HepG2 (cell line): ENCODE data around the gene IGF2. TPM values are rescaled to one million over a fixed set of nuclear protein-coding genes. Genes with fewer than 3 reads are reported as not detected.

Source experiments
- ARNT ChIP-seq: fragments of 450-650 bp; IDR thresholded peaks from 2 replicates; pipeline ENCODE4 v1.6.1; 2017
- GABPB1 ChIP-seq: IDR thresholded peaks from 2 replicates; pipeline ENCODE4 v1.6.1; 2016; ENCODE audit warnings: mild to moderate bottlenecking, missing genetic modification reagents, moderate library complexity, missing compliant biosample characterization
- IKZF4 ChIP-seq: sonication (generic); formaldehyde crosslinking; IDR thresholded peaks from 2 replicates; pipeline ENCODE4 v1.5.1; 2020; ENCODE audit warnings: borderline replicate concordance, mild to moderate bottlenecking, low read depth, missing genetic modification reagents; ENCODE audit errors: not compliant biosample characterization
- KLF9 ChIP-seq: IDR thresholded peaks from 2 replicates; pipeline ENCODE4 v1.6.1; 2016; ENCODE audit warnings: low read depth
- MXD4 ChIP-seq: IDR thresholded peaks from 2 replicates; pipeline ENCODE4 v1.6.1; 2016; ENCODE audit warnings: mild to moderate bottlenecking, missing biosample characterization, missing genetic modification reagents
- NFIB ChIP-seq: sonication (generic); formaldehyde crosslinking; IDR thresholded peaks from 2 replicates; pipeline ENCODE4 v1.9.0; 2021; ENCODE audit warnings: missing genetic modification reagents, mild to moderate bottlenecking, borderline replicate concordance
- PHF20 ChIP-seq: sonication (generic); formaldehyde crosslinking; IDR thresholded peaks from 2 replicates; pipeline ENCODE4 v1.5.0; 2020; ENCODE audit warnings: mild to moderate bottlenecking, missing genetic modification reagents
- RCOR2 ChIP-seq: IDR thresholded peaks from 2 replicates; pipeline ENCODE4 v1.6.1; 2016; ENCODE audit warnings: missing biosample characterization, missing genetic modification reagents
- SAFB2 ChIP-seq: sonication (generic); formaldehyde crosslinking; IDR thresholded peaks from 2 replicates; pipeline ENCODE4 v1.5.1; 2020; ENCODE audit warnings: missing genetic modification reagents, low read depth, mild to moderate bottlenecking, borderline replicate concordance
- SYNCRIP ChIP-seq: fragments of 200-400 bp; formaldehyde crosslinking; IDR thresholded peaks from 2 replicates; pipeline ENCODE4 v1.6.1; 2018; ENCODE audit warnings: mild to moderate bottlenecking, low read depth, low read length; ENCODE audit not compliant: insufficient read depth
- TGIF2 ChIP-seq: IDR thresholded peaks from 2 replicates; pipeline ENCODE4 v1.6.1; 2016; ENCODE audit warnings: control low read depth, missing compliant biosample characterization
- THYN1 ChIP-seq: sonication (generic); formaldehyde crosslinking; IDR thresholded peaks from 2 replicates; pipeline ENCODE4 v1.8.1; 2023; ENCODE audit warnings: low read depth, mild to moderate bottlenecking, moderate library complexity, missing genetic modification reagents, borderline replicate concordance
- ZNF317 ChIP-seq: sonication (generic); formaldehyde crosslinking; IDR thresholded peaks from 2 replicates; pipeline ENCODE4 v1.5.0; 2020; ENCODE audit warnings: mild to moderate bottlenecking, missing genetic modification reagents
- ZNF446 ChIP-seq: sonication (generic); formaldehyde crosslinking; IDR thresholded peaks from 2 replicates; pipeline ENCODE4 v1.5.0; 2020; ENCODE audit warnings: mild to moderate bottlenecking, missing genetic modification reagents
- ZNF577 ChIP-seq: sonication (generic); formaldehyde crosslinking; IDR thresholded peaks from 2 replicates; pipeline ENCODE4 v1.4.0; 2020; ENCODE audit warnings: mild to moderate bottlenecking, low read depth, missing genetic modification reagents, borderline replicate concordance
- ZNF792 ChIP-seq: IDR thresholded peaks from 2 replicates; pipeline ENCODE4 v1.6.1; 2016
- polyA plus RNA-seq, 8 experiments: library from polyadenylated mRNA; depleted of rRNA in 3 of 8; stranded (reverse) in 7 of 8; unstranded in 1 of 8; fragments of >200 nt; fragmentation: Illumina TruSeq in 4 of 8; extraction: Trizol in 4 of 8; gene quantifications; 2 replicates each; pipeline versions ENCODE4 v1.2.1 to v1.2.3, GENCODE V29; 2011 to 2016; ENCODE audit warnings: low read depth in 4 of 8, missing spikeins in 1 of 8, mixed read lengths in 1 of 8; ENCODE audit not compliant: insufficient read depth in 1 of 8
- total RNA-seq, 5 experiments: library from RNA; depleted of rRNA; stranded (reverse); fragments of >200 nt; fragmentation: Illumina TruSeq; extraction: Trizol; gene quantifications; 2 replicates each; pipeline ENCODE4 v1.2.3, GENCODE V29; 2016; ENCODE audit warnings: low read depth in 1 of 5
- TF ChIP-seq, protein P1 (sequence below): sonication (generic); formaldehyde crosslinking; IDR thresholded peaks from 2 replicates; pipeline ENCODE4 v1.4.0; 2020; ENCODE audit warnings: missing genetic modification reagents, borderline replicate concordance
- TF ChIP-seq, protein P2 (sequence below): sonication (generic); formaldehyde crosslinking; IDR thresholded peaks from 2 replicates; pipeline ENCODE4 v1.9.0; 2021; ENCODE audit warnings: mild to moderate bottlenecking, missing genetic modification reagents
- TF ChIP-seq, protein P3 (sequence below): sonication (generic); formaldehyde crosslinking; IDR thresholded peaks from 2 replicates; pipeline ENCODE4 v1.8.1; 2023; ENCODE audit warnings: mild to moderate bottlenecking, missing genetic modification reagents

The IGF2 gene
- total and polyA plus RNA-seq, 2 of the 13 experiments (the other 11 are each of a cell fraction or from before 2014, with no cell fraction given) = 79.1 to 254 TPM

DNA sequence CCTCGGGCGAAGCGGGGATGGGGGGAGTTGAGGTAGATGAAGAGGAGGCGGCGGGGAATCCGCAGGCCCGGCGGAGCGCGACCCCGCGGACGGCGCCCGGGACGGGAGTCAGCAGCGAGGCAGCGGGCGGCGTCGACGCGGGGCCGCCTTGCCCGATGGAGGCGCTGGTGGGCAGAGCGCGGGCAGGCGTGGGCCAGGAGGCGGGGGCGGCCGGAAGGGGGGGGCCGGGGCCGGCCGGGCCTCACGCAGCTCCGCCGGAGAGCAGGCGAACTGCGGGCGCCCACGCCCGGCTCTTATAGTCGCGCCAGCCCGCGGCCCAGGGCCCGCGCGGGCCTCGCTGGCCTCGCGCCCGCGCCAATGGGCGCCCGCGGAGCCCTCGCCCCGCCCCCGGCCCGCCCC is at the start of gene IGF2 (continued):
- TF ChIP-seq, protein P1, sequence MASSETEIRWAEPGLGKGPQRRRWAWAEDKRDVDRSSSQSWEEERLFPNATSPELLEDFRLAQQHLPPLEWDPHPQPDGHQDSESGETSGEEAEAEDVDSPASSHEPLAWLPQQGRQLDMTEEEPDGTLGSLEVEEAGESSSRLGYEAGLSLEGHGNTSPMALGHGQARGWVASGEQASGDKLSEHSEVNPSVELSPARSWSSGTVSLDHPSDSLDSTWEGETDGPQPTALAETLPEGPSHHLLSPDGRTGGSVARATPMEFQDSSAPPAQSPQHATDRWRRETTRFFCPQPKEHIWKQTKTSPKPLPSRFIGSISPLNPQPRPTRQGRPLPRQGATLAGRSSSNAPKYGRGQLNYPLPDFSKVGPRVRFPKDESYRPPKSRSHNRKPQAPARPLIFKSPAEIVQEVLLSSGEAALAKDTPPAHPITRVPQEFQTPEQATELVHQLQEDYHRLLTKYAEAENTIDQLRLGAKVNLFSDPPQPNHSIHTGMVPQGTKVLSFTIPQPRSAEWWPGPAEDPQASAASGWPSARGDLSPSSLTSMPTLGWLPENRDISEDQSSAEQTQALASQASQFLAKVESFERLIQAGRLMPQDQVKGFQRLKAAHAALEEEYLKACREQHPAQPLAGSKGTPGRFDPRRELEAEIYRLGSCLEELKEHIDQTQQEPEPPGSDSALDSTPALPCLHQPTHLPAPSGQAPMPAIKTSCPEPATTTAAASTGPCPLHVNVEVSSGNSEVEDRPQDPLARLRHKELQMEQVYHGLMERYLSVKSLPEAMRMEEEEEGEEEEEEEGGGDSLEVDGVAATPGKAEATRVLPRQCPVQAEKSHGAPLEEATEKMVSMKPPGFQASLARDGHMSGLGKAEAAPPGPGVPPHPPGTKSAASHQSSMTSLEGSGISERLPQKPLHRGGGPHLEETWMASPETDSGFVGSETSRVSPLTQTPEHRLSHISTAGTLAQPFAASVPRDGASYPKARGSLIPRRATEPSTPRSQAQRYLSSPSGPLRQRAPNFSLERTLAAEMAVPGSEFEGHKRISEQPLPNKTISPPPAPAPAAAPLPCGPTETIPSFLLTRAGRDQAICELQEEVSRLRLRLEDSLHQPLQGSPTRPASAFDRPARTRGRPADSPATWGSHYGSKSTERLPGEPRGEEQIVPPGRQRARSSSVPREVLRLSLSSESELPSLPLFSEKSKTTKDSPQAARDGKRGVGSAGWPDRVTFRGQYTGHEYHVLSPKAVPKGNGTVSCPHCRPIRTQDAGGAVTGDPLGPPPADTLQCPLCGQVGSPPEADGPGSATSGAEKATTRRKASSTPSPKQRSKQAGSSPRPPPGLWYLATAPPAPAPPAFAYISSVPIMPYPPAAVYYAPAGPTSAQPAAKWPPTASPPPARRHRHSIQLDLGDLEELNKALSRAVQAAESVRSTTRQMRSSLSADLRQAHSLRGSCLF (CRISPR knock-in tag) = no peak
- no peak for TF ChIP-seq SYNCRIP
- TF ChIP-seq, protein P2, sequence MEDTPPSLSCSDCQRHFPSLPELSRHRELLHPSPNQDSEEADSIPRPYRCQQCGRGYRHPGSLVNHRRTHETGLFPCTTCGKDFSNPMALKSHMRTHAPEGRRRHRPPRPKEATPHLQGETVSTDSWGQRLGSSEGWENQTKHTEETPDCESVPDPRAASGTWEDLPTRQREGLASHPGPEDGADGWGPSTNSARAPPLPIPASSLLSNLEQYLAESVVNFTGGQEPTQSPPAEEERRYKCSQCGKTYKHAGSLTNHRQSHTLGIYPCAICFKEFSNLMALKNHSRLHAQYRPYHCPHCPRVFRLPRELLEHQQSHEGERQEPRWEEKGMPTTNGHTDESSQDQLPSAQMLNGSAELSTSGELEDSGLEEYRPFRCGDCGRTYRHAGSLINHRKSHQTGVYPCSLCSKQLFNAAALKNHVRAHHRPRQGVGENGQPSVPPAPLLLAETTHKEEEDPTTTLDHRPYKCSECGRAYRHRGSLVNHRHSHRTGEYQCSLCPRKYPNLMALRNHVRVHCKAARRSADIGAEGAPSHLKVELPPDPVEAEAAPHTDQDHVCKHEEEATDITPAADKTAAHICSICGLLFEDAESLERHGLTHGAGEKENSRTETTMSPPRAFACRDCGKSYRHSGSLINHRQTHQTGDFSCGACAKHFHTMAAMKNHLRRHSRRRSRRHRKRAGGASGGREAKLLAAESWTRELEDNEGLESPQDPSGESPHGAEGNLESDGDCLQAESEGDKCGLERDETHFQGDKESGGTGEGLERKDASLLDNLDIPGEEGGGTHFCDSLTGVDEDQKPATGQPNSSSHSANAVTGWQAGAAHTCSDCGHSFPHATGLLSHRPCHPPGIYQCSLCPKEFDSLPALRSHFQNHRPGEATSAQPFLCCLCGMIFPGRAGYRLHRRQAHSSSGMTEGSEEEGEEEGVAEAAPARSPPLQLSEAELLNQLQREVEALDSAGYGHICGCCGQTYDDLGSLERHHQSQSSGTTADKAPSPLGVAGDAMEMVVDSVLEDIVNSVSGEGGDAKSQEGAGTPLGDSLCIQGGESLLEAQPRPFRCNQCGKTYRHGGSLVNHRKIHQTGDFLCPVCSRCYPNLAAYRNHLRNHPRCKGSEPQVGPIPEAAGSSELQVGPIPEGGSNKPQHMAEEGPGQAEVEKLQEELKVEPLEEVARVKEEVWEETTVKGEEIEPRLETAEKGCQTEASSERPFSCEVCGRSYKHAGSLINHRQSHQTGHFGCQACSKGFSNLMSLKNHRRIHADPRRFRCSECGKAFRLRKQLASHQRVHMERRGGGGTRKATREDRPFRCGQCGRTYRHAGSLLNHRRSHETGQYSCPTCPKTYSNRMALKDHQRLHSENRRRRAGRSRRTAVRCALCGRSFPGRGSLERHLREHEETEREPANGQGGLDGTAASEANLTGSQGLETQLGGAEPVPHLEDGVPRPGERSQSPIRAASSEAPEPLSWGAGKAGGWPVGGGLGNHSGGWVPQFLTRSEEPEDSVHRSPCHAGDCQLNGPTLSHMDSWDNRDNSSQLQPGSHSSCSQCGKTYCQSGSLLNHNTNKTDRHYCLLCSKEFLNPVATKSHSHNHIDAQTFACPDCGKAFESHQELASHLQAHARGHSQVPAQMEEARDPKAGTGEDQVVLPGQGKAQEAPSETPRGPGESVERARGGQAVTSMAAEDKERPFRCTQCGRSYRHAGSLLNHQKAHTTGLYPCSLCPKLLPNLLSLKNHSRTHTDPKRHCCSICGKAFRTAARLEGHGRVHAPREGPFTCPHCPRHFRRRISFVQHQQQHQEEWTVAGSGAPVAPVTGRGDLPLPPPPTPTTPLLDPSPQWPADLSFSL = no peak
- TF ChIP-seq ZNF792 (CRISPR knock-in tag) = no peak
- TF ChIP-seq KLF9 (CRISPR knock-in tag) = no peak
- peak; percentile 51; the same call in 1 of the 2 replicates for TF ChIP-seq GABPB1 (CRISPR knock-in tag)
- no peak for TF ChIP-seq NFIB (CRISPR knock-in tag)
- TF ChIP-seq RCOR2 = no peak
- no peak for TF ChIP-seq TGIF2 (CRISPR knock-in tag)
- TF ChIP-seq THYN1 (CRISPR knock-in tag) = no peak
- TF ChIP-seq ZNF446 (CRISPR knock-in tag) = no peak
- TF ChIP-seq ZNF317 (CRISPR knock-in tag) = no peak
- no peak for TF ChIP-seq ARNT
- TF ChIP-seq, protein P3, sequence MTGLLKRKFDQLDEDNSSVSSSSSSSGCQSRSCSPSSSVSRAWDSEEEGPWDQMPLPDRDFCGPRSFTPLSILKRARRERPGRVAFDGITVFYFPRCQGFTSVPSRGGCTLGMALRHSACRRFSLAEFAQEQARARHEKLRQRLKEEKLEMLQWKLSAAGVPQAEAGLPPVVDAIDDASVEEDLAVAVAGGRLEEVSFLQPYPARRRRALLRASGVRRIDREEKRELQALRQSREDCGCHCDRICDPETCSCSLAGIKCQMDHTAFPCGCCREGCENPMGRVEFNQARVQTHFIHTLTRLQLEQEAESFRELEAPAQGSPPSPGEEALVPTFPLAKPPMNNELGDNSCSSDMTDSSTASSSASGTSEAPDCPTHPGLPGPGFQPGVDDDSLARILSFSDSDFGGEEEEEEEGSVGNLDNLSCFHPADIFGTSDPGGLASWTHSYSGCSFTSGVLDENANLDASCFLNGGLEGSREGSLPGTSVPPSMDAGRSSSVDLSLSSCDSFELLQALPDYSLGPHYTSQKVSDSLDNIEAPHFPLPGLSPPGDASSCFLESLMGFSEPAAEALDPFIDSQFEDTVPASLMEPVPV (CRISPR knock-in tag) = 0 out of 2 replicates have a peak, but pooled peaks have one; percentile 49
- TF ChIP-seq PHF20 (CRISPR knock-in tag) = no peak
- 0 out of 2 replicates have a peak, but pooled peaks have one; percentile 33 for TF ChIP-seq SAFB2
- TF ChIP-seq IKZF4 (CRISPR knock-in tag) = peak; percentile 44
- no peak for TF ChIP-seq MXD4
- TF ChIP-seq ZNF577 (CRISPR knock-in tag) = no peak
